Loucy (cell line): ENCODE results near the gene SULT1C3.
"Not testable (repeated sequence)": the region's sequence is repeated elsewhere in the genome, so short reads cannot be mapped to it uniquely, and the experiment has no call there.

Experiments
- H2AFZ ChIP-seq: fragments of 200-600 bp; sonication (generic); 2 replicates; pipeline ENCODE4 v1.6.0; 2016; ENCODE audit warnings: antibody characterized with exemption, mild to moderate bottlenecking, low read length, moderate library complexity
- H3F3A ChIP-seq: fragments of 200-600 bp; 2 replicates; pipeline ENCODE4 v1.6.0; 2016; ENCODE audit warnings: antibody characterized with exemption, low read depth, mild to moderate bottlenecking
- H3K27me3 ChIP-seq: fragments of 200-600 bp; sonication (generic); 2 replicates; pipeline ENCODE4 v1.6.1; 2014; ENCODE audit warnings: low read length, mild to moderate bottlenecking; ENCODE audit not compliant: insufficient read depth, poor library complexity, severe bottlenecking
- H3K36me3 ChIP-seq: fragments of 200-600 bp; sonication (generic); 2 replicates; pipeline ENCODE4 v1.6.1; 2016; ENCODE audit warnings: low read length; ENCODE audit not compliant: insufficient read depth
- H3K4me1 ChIP-seq: fragments of 200-600 bp; sonication (generic); 2 replicates; pipeline ENCODE4 v1.5.1; 2014; ENCODE audit warnings: low read length, mild to moderate bottlenecking; ENCODE audit not compliant: insufficient read depth, poor library complexity, severe bottlenecking
- H3K4me2 ChIP-seq: fragments of 200-600 bp; sonication (generic); 2 replicates; pipeline ENCODE4 v1.6.0; 2014; ENCODE audit warnings: antibody characterized with exemption, low read length, low read depth, mild to moderate bottlenecking; ENCODE audit not compliant: poor library complexity, severe bottlenecking
- H3K4me3 ChIP-seq: fragments of 200-600 bp; sonication (generic); 2 replicates; pipeline ENCODE4 v1.5.1; 2014; ENCODE audit warnings: low read length, mild to moderate bottlenecking, mixed read lengths; ENCODE audit not compliant: poor library complexity, severe bottlenecking
- H3K79me2 ChIP-seq: fragments of 200-600 bp; sonication (generic); 2 replicates; pipeline ENCODE4 v1.6.1; 2014; ENCODE audit warnings: low read length; ENCODE audit not compliant: insufficient read depth
- H3K9ac ChIP-seq: fragments of 200-600 bp; sonication (generic); 2 replicates; pipeline ENCODE4 v1.6.0; 2014; ENCODE audit warnings: mild to moderate bottlenecking, low read depth, low read length, moderate library complexity; ENCODE audit not compliant: poor library complexity, severe bottlenecking
- H3K9me2 ChIP-seq: fragments of 200-600 bp; sonication (generic); replicated peaks from 2 replicates; pipeline ENCODE4 v1.6.1; 2016; ENCODE audit warnings: low read depth, low read length, mixed read lengths
- H3K9me3 ChIP-seq: fragments of 200-600 bp; sonication (generic); 2 replicates; pipeline ENCODE4 v1.6.1; 2014; ENCODE audit warnings: mild to moderate bottlenecking, antibody characterized with exemption, low read length, low read depth; ENCODE audit not compliant: insufficient read depth
- H4K20me1 ChIP-seq: fragments of 200-600 bp; sonication (generic); 2 replicates; pipeline ENCODE4 v1.6.0; 2014; ENCODE audit warnings: antibody characterized with exemption, low read length, mild to moderate bottlenecking; ENCODE audit not compliant: insufficient read depth, poor library complexity, severe bottlenecking
- EZH2phosphoT487 ChIP-seq: fragments of 200-600 bp; IDR thresholded peaks from 2 replicates; pipeline ENCODE4 v1.6.1; 2018; ENCODE audit warnings: antibody characterized with exemption, mild to moderate bottlenecking, moderate library complexity, borderline replicate concordance
- TF ChIP-seq, protein P1 (sequence below): fragments of 200-600 bp; sonication (generic); conservative IDR thresholded peaks from 2 replicates; pipeline ENCODE4 v1.5.1; 2014; ENCODE audit warnings: mild to moderate bottlenecking, antibody characterized with exemption, low read length

Gene SULT1C3

DNA sequence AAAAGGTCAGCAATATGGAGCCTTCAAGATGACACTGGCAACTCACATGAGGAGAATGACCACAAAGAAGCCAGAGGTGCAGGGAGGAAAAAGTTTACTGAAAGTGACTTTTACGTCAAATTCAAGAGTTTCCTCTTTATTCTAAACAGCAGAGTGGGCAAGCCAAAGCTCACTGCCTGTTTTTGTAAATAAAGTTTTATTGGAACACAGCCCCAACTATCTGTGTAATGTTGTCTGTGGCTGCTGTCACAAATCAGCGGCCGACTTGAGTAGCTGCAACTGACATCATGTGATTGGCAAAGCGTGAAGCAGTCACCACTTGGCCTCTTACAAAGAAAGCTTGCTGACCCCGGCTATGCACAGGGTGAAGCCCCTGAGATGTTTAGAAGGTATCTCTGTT lies 39.7 kb downstream of the SULT1C3 start:
- H3F3A ChIP-seq, result no peaks in the 10 kb centered on the region
- H3K9ac ChIP-seq, result no peak overlapping the region
- H2AFZ ChIP-seq, result no peak overlapping the region
- no peaks in the 10 kb centered on the region for H3K9me2 ChIP-seq
- no peaks in the 10 kb centered on the region for H3K36me3 ChIP-seq
- no peaks in the 10 kb centered on the region for H3K9me3 ChIP-seq
- H4K20me1 ChIP-seq, result no peaks in the 10 kb centered on the region
- H3K4me2 ChIP-seq, result no peak overlapping the region
- H3K27me3 ChIP-seq, result no peaks in the 10 kb centered on the region
- no peaks in the 10 kb centered on the region for H3K79me2 ChIP-seq
- H3K4me3 ChIP-seq, result no peak overlapping the region
- no peak for TF ChIP-seq EZH2phosphoT487
- TF ChIP-seq, protein P1, sequence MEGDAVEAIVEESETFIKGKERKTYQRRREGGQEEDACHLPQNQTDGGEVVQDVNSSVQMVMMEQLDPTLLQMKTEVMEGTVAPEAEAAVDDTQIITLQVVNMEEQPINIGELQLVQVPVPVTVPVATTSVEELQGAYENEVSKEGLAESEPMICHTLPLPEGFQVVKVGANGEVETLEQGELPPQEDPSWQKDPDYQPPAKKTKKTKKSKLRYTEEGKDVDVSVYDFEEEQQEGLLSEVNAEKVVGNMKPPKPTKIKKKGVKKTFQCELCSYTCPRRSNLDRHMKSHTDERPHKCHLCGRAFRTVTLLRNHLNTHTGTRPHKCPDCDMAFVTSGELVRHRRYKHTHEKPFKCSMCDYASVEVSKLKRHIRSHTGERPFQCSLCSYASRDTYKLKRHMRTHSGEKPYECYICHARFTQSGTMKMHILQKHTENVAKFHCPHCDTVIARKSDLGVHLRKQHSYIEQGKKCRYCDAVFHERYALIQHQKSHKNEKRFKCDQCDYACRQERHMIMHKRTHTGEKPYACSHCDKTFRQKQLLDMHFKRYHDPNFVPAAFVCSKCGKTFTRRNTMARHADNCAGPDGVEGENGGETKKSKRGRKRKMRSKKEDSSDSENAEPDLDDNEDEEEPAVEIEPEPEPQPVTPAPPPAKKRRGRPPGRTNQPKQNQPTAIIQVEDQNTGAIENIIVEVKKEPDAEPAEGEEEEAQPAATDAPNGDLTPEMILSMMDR, result no peak
- no peaks in the 10 kb centered on the region for H3K4me1 ChIP-seq

DNA sequence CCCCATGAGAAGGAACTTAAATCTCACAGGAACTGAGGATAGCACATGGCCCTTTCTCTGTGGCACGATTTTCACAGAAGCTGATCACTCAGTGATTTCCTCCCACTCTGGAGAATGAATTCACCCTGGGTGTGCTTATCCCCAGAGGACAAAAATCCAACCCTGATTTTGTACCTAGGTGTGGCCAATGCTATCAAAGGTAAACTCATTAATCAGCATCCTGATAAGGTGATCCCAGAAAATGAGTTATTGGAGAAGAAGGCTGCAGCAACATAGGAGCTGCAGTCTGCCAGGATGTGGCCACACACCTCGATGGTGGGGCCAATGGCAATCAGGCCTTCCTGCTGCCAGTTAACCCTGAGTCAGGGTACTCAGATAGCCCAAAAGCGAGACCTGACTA lies 40.7 kb downstream of the SULT1C3 start:
- TF ChIP-seq, protein P1, result no peak
- no peak for TF ChIP-seq EZH2phosphoT487

DNA sequence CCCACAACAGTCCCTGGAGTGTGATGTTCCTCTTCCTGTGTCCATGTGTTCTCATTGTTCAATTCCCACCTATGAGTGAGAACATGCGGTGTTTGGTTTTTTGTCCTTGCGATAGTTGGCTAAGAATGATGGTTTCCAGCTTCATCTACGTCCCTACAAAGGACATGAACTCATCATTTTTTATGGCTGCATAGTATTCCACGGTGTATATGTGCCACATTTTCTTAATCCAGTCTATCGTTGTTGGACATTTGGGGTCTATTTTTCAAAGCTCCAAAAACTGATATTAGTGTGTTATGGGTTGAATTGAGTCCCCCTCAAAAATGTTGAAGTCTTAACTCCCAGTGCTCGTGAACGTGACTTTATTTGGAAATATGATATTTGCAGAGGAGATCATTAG lies 44.8 kb downstream of the SULT1C3 start:
- H3K36me3 ChIP-seq, H3F3A ChIP-seq, H3K4me3 ChIP-seq, H3K4me1 ChIP-seq, H3K9me3 ChIP-seq, H3K9ac ChIP-seq, H3K27me3 ChIP-seq, H3K4me2 ChIP-seq, H3K9me2 ChIP-seq, H2AFZ ChIP-seq, H4K20me1 ChIP-seq, H3K79me2 ChIP-seq: not testable (repeated sequence)

More for the DNA sequence above, 40.7 kb downstream of the SULT1C3 start:
- Histone ChIP-seq H3F3A (no peaks in the 10 kb centered on the region), H3K4me1 (no peaks in the 10 kb centered on the region), H2AFZ (no peak overlapping the region), H3K4me3 (no peak overlapping the region), H3K9me2 (no peaks in the 10 kb centered on the region), H3K9ac (no peak overlapping the region), H3K4me2 (no peak overlapping the region), H3K27me3 (no peaks in the 10 kb centered on the region), H3K9me3 (no peaks in the 10 kb centered on the region), H3K79me2 (no peaks in the 10 kb centered on the region), H4K20me1 (no peaks in the 10 kb centered on the region), H3K36me3 (no peaks in the 10 kb centered on the region)

DNA sequence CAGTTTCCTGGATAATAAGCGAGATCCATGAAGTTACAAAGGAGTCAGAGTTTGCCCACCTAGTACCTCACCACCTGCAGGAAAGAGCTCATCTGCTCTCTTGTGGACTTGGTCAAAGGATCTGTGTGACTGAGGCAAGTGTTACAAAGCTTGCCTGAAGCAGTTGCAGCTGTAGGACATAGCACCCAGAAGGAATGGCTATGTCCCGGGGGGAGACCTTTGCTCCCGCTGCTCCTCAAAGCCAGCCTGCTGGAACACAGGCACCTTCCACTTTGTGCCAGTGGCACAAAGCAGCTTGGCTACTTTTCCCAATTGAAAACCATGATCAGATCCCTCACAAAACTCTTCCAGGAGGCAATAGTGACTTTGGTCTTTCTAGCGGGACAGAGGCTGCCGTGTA lies 45.8 kb downstream of the SULT1C3 start:
- Histone ChIP-seq H4K20me1 (no peaks in the 10 kb centered on the region), H3K9me3 (no peaks in the 10 kb centered on the region)
- TF ChIP-seq, protein P1, result no peak
- no peak for TF ChIP-seq EZH2phosphoT487

More for the DNA sequence above, 45.8 kb downstream of the SULT1C3 start:
- H3K79me2 ChIP-seq, result no peaks in the 10 kb centered on the region
- H3K4me3 ChIP-seq, result no peak overlapping the region
- no peak overlapping the region for H3K4me2 ChIP-seq
- no peak overlapping the region for H3K9ac ChIP-seq
- no peaks in the 10 kb centered on the region for H3K36me3 ChIP-seq
- H3F3A ChIP-seq, result no peaks in the 10 kb centered on the region
- H3K4me1 ChIP-seq, result no peaks in the 10 kb centered on the region
- no peak overlapping the region for H2AFZ ChIP-seq
- H3K27me3 ChIP-seq, result no peaks in the 10 kb centered on the region
- no peaks in the 10 kb centered on the region for H3K9me2 ChIP-seq
